ENCODE results near the gene XRCC6.
A peak's percentile ranks its signal among the peaks of the same experiment; 100 is the strongest.
"Not testable (repeated sequence)": the region's sequence is repeated elsewhere in the genome, so short reads cannot be mapped to it uniquely, and the experiment has no call there.

XRCC6 gene

DNA sequence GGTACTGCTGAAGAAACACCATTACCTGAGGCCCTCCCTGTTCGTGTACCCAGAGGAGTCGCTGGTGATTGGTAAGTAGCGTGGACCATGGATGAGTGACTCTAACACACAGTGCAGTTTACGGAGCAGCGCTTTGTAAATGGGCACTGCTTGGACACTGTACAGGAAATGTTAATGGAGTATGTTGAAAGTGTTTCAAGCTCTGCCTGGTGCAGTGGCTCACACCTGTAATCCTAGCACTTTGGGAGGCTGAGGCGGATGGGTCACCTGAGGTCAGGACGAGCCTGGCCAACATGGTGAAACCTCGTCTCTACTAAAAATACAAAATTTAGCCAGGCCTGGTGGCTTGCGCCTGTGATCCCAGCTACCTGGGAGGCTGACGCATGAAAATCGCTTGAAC lies 29.7 kb downstream of the XRCC6 start:
- no peak for DNase-seq (ENCODE audit: low spot score)

DNA sequence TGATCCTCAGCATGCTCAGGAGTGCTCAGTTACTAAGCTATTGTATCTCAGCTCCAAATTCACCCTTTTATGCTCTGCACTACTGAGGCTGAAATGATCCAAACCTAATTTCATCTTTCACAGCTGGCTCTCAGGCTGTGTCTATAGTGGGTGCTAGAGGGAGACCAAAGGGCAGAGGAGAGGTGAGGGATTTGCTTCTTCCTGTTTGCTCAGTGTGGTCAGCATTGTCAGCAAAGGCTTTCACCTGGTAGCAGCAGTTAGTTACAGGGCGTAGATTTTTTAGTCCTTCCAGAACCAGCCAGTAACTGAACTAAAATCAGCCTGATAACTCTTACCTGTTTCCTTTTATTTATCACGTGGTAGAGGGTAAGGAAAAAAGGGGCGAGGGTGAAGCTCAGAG lies 33.2 kb downstream of the XRCC6 start:
- no peak for DNase-seq (ENCODE audit: low spot score)

DNA sequence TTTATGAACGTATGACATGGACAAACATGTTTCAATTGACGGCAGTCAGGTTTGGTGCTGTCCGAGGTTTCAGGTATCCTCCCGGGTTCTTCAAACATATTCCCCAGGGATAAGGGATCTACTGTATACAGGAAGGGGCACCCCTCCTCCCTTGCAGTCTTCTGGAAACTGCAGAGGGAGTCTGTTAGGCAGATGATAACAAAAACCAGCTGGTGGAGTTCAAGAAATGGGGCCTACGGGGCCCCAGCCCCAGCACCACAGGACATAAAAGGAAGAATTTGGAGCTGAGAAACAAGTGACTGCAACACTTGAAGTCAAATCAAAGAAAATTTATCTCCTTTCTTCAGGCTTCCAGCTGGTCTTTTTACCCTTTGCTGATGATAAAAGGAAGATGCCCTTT lies 35.5 kb downstream of the XRCC6 start:
- DNase-seq (ENCODE audit: low spot score), result no peak

DNA sequence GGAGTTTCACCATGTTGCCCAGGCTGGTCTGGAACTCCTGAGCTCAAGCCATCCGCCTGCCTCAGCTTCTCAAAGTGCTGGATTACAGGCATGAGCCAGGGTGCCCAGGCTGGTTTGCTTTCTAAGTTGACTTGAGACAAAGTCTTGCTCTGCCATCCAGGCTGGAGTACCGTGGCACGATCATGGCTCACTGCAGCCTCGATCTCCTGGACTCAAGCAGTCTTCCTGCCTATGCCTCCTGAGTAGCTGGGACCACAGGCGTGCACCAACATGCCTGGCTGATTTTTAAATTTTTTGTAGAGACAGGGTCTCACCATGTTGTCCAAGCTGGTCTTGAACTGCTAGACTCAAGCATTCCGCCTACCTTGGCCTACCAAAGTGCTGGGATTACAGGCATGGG lies 36.6 kb downstream of the XRCC6 start:
- no peak for DNase-seq (ENCODE audit: low spot score)

DNA sequence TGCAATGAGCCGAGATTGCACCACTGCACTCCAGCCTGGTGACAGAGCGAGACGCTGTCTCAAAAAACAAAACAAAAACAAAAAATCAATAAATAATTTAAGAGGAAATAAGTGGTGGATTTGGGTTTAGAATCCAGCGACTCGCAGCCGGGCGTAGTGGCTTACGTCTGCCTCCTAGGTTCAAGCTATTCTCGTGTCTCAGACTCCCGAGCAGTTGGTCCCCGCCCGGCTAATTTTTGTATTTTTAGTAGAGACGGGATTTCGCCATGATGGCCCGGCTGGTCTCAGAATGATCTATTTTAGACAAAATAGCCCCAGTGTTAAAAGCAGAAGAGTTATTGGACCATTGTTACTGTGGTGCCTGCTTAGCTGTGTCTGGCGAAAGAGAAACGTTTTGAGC lies 37.8 kb downstream of the XRCC6 start:
- no peak for DNase-seq (ENCODE audit: low spot score)

DNA sequence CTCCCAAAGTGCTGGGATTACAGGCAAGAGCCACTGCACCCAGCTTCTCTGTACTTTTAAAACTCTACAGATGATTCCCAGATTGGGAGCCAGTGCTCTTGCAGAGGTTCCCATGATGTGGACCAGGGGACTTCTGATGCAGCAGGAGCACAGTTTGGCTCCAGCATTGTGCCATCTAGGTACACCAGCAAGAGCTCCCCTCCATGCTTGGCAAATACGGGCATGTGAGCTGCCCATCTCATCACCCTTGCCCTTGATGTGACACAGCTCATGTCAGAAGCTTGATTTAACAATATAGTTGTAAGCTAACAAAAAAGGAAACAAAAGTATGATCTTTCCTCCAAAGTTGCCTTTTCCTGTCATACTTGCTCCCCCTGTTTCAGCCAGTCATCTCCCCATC lies 38.8 kb downstream of the XRCC6 start:
- DNase-seq (ENCODE audit: low spot score), result no peak

DNA sequence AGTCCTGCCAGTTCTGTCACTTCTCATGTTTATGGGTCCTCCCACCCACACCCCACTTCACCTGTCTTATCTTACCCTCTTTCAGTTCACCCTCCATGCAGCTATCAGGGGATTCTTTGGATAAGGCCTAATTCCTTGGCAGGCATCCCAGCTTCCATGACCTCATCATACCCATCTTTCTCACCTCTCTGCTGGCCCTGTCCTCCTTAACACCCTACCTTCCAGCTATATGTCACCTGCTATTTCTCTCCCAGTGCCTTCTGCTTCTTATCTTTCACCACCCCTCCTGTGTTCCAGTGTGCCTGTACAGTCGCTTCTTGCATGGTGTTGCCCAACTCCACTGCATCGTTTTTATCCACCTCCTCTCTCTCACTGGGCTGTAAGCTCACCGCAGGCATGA lies 39.3 kb downstream of the XRCC6 start:
- DNase-seq (ENCODE audit: low spot score), result no peak

DNA sequence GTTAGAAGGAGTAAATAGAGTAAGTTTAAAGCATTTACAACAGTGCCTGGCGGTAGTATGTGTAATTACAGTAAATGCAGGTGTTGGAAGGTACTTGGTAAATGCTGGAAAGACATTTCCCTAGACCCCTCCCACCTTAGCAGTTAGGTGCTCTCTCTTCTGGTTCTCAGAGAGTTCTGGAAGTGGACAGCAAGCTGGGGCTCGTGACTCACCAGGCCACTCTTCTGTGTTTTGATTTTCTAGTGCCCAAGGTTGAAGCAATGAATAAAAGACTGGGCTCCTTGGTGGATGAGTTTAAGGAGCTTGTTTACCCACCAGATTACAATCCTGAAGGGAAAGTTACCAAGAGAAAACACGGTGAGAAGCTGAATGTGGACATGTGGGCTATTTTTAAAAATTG lies 40.0 kb downstream of the XRCC6 start:
- DNase-seq (ENCODE audit: low spot score), result no peak

DNA sequence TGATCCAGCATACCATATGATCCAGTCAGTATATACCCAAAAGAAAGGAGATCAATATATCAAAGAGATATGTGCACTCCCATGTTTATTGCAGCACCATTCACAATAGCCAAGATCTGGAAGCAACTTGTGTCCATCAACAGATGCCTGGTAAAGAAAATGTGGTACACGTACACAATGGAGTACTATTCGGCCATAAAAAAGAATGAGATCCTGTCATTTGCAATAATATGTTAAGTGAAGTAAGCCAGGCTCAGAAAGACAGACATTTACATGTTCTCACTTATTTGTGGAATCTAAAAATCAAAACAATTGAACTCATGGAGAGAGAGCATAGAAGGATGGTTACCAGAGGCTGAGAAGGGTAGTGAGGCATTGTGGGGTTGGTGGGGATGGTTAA lies 40.6 kb downstream of the XRCC6 start:
- no peak for DNase-seq (ENCODE audit: low spot score)

DNA sequence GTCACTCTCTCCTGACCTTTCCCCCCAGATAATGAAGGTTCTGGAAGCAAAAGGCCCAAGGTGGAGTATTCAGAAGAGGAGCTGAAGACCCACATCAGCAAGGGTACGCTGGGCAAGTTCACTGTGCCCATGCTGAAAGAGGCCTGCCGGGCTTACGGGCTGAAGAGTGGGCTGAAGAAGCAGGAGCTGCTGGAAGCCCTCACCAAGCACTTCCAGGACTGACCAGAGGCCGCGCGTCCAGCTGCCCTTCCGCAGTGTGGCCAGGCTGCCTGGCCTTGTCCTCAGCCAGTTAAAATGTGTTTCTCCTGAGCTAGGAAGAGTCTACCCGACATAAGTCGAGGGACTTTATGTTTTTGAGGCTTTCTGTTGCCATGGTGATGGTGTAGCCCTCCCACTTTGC lies 42.5 kb downstream of the XRCC6 start:
- DNase-seq (ENCODE audit: low spot score), result not testable (repeated sequence)

DNA sequence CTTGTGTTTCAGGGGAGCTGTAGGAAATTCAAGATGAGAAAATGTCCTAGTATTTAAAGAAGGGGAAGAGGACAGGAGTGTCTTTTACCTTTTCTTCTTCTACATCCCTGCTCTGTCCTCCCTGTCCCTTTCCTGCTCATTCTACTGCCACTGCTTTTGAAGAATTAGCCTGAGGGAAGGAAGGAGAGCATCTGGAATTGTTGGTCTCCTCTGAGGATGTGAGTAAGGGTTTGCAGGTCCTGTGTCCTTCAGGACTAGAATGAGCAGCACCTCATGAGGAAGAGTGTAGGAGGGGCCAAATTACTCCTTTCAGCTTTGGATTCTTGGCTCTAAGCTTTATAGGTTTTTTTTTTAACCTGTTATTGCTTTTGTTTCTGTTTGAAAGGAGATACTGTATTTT lies 43.4 kb downstream of the XRCC6 start:
- no peak for DNase-seq (ENCODE audit: low spot score)

DNA sequence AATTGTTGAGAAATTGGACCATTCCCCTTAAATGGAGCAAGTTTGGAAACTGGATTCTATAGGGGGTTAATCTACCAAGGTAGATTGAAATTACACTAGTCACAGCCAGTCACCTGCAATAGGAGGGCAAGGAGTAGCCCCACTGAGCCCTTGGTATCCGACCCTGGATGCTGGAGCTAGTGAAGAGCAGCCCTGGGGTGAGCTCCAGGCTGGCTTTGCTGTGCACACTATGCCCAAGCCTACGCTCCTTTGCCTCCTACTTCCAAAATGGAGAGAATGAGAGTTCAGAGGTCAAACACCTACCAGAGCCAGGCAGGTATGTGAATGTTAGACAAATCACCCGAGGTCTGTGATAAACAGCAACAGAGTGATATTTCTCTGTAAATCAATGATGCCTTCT lies 43.9 kb downstream of the XRCC6 start:
- no peak for DNase-seq (ENCODE audit: low spot score)

DNA sequence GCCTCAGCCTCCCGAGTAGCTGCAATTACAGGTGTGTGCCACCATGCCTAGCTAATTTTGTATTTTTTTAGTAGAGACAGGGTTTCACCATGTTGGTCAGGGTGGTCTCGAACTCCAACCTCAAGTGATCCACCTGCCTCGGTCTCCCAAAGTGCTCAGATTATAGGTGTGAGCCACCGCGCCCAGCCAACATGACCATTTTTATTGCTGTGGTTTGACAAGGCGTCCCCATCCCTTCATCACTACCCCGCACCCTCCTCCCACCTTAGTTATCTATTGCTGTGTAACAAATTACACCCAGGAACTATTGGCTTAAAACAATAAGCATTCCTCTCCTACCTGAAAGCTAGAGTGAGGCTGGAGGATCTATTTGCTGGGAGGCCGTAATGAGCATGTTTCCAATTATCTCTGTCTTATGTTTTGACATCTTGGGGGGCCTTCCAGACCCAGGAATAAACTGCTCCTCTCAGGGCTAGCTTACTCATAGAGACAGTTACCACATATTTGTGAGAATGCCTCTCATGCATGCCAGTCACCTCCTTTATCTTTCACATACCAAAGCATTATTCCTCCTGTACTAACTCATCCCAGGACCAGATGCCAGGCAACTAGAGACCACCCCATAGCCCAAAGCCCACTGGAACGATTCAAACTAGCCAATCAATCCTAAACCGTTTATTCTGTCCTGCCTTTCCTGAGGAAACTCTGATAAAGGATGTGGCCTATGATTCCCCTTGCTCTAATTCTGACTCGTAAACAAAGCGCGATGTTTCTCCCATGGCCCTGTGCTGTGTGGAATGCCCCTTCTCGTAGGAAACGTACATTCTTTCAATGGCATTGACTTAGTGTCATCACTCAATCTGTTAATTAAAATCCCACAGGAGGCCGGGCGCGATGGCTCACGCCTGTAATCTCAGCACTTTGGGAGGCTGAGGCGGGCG lies 48.1 kb downstream of the XRCC6 start:
- no peak for DNase-seq (ENCODE audit: low spot score)

DNA sequence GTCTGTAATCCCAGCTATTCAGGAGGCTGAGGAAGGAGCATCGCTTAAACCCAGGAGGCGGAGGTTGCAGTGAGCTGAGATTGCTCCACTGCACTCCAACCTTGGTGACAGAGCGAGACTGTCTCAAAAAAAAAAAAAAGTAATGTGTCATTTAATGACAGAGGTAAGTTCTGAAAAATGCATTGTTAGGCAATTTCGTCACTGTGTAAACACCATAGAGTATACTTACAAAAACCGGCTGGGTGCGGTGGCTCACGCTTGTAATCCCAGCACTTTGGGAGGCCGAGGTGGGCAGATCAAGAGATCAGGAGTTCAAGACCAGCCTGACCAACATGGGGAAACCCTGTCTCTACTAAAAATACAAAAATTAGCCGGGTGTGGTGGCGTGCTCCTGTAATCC lies 51.0 kb downstream of the XRCC6 start:
- DNase-seq (ENCODE audit: low spot score), result not testable (repeated sequence)

DNA sequence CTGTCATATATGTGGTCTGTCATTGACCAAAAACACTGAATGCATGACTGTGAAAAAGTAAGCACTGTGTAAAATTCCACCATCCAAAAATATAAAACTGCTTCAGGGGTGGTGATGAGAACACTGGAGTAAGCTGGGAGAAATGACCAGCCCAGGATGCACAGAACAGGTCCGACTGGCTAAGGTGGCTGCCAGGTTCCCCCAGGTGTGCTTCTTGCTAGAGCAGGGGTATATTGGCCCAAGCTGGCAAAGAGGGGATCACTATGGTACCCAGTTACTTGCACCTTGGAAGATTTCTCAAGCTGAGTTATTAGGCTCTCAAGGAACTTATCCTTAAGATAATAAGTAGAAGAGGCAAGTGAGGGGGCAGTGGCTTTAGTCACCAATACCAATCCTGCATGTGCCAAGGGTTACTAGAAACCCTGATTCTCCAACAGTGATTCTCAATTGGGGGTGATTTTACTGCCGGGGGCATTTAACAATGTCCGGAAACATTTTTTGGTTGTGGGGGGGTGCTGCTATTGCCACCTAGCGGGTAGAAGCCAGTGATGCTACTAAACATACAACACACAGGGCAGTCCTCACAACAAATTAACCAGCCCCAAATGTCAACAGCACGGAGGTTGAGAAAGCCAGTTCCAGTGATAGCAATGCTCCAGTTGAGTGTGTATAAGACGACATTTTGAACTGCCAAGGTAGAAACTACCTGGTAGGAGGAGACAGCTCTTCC lies 51.9 kb downstream of the XRCC6 start:
- no peak for DNase-seq (ENCODE audit: low spot score)

DNA sequence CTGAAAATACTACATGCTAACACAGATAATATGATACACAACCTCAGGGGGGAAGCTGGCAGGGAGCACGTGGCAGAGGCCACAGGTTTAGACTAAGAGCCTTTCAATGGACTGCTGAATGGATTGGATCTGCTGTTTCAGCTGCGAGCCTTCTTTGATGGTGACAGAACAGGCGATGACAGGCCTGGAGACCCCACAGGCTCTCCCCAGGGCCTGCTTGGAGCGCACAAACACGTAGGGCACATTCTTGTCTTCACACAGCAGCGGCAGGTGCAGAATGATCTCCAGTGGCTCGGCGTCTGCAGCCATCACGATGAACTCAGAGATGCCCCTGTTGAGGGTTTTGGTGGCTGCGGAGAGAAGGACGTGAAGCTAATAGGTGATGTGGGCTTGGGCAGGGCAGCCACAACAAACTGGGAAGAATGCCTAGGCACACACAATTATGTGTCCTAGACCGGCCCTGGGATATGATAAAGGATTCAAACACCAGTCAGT lies 53.8 kb downstream of the XRCC6 start:
- no peak for DNase-seq (ENCODE audit: low spot score)

DNA sequence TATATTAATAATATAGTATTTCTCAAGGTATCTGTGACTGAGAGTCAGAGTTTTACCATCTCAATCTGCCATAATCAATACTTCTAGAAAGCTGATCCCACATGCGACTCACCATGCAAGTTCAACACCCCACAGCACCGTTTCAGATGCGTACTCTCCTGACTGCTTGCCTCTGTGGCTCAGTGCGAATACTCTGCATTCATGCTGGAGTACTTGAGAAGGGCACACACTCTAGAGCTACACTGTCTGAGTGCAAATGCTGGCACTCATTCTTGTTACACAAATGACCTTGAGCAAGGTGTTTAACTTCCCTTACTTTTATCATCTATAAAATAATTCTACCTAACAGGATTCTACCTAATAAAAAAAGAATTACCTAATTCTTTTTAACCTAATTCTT lies 55.0 kb downstream of the XRCC6 start:
- no peak for DNase-seq (ENCODE audit: low spot score)

DNA sequence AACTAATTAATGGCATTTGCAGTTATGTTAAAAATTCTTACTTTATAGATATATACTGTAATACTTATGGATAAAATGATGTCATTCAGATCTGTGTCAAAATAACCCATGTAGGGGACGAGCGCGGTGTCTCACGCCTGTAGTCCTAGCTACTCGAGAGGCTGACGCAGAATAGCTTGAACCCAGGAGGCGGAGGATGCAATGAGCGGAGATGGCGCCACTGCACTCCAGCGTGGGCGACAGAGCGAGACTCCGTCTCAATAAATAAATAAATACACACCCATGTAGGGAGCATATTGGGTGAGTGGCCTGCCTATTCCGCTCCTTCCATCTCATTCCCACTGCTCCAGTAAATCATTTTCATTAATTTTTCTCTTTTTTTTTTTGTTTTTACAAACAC lies 60.5 kb downstream of the XRCC6 start:
- DNase-seq (ENCODE audit: low spot score), result no peak

DNA sequence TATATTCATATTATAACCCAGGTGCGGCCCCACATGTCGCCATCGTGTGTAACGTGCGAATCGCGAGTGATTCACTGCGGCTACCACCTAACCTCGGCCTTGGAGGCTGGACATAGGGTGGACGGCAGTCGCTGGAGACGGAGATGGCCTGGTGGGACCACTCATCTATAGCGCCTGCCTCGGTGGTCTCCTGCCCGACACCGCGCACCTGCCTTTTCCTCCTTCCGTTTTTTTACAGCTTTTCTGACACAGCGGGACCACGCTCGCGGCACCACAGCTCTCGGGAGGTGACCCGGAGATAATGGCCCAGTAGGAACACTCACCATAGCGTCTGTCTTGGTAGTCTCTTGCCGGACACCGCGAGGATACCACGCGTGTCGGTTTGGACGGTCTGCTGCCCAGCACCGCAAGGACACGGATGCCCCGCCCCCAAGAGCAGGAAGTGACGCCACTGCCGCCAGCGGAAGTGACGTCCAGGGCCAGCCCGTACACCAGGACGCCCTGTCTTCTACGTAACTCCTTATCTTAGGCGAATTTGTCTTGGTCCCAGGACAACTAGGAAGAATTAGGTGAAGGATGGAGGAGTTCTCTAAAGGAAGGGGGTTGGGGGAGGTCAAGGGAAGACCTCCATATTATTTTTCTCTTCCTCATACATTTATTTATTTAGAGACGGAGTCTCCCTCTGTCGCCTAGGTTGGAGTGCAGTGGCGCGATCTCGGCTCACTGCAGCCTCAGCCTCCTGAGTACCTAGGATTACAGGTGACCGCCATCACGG lies 61.1 kb downstream of the XRCC6 start:
- peak; percentile 84 for DNase-seq (ENCODE audit: low spot score)

DNA sequence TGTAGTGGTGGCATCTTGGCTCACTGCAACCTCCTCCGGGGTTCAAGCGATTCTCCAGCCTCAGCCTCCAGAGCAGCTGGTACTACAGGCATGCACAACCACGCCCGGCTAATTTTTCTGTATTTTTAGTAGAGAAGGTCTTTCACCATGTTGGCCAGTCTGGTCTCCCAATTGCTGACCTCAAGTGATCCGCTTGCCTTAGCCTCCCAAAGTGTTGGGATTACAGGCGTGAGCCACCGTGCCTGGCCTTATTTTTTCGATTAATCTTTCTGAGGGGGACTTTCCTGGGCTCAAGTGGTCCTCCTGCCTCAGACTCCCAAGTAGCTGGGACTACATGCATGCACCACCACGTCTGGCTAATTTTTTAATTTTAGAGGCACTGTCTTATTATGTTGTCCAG lies 62.0 kb downstream of the XRCC6 start:
- DNase-seq (ENCODE audit: low spot score), result no peak

DNA sequence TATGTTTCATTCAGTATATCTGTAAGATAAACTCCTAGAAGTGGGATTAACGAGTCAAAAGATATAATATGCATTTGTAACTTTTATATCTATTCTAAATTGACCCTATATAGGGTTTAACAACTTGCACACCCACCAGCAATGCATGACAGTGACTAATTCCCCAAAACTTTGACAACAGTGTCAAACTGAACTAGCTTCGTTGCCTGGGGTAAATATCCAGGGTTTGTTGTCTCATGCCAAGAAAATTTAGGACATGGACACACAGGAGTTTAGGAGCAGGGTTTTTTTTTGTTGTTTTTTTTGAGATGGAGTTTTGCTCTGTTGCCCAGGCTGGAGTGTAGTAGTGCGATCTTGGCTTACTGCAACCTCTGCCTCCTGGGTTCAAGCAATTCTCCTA lies 62.5 kb downstream of the XRCC6 start:
- DNase-seq (ENCODE audit: low spot score), result no peak

DNA sequence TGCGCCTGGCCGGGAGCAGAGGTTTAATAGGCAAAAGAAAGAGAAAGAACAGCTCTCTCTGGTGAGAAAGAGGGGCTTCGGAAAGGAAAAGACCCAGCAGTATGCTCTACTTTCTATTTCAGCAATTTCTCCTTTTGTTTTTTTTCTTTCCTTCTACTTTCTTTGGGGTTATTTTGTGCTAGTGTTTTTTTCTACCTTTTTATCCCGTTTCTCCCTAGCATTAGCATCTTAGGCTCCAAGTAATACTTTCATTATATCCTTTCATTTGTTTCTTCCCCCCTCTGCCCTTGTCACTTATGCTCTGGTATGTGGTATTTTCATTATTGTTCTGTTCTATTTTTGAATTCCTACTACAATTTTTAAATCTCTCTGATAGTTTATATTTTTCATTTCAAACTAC lies 63.1 kb downstream of the XRCC6 start:
- no peak for DNase-seq (ENCODE audit: low spot score)

DNA sequence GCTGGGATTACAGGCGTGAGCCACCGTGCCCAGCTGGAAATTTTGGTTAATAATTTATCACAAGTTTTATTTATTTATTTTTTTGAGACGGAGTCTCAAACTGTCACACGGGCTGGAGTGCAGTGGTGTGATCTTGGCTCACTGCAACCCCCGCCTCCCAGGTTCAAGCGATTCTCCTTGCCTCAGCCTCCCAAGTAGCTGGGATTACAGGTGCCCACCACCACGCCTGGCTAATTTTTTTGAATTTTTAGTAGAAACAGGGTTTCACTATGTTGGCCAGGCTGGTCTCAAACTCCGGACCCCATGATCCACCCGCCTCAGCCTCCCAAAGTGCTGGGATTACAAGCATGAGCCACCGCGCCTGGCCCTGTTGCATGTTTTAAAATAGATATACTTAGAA lies 65.8 kb downstream of the XRCC6 start:
- not testable (repeated sequence) for DNase-seq (ENCODE audit: low spot score)
